ENCODE results near the gene CCNB1.
"Not testable (repeated sequence)": the region's sequence is repeated elsewhere in the genome, so short reads cannot be mapped to it uniquely, and the experiment has no call there.

CCNB1 gene

GRCh38 chr5:69187342-69187741 lies 20.4 kb downstream of the CCNB1 start:
- no peak for DNase-seq

DNA sequence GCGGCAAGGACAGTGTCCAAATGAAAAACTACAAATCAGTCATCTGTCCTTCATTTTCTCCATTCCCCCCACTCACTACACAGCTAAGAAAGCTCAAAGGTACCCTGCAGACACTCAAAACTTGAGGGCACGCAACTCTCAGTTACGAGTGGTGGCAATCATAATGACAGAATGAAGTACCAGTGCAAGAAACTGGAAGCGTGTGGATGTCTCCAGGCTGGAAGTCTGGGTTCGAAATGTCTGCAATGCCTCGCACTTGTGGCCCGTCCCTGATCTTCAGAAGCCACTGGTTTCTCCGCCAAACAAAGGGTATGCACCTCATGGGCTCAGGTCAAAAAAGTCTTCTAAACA lies 21.8 kb downstream of the CCNB1 start:
- DNase-seq: no peak

DNA sequence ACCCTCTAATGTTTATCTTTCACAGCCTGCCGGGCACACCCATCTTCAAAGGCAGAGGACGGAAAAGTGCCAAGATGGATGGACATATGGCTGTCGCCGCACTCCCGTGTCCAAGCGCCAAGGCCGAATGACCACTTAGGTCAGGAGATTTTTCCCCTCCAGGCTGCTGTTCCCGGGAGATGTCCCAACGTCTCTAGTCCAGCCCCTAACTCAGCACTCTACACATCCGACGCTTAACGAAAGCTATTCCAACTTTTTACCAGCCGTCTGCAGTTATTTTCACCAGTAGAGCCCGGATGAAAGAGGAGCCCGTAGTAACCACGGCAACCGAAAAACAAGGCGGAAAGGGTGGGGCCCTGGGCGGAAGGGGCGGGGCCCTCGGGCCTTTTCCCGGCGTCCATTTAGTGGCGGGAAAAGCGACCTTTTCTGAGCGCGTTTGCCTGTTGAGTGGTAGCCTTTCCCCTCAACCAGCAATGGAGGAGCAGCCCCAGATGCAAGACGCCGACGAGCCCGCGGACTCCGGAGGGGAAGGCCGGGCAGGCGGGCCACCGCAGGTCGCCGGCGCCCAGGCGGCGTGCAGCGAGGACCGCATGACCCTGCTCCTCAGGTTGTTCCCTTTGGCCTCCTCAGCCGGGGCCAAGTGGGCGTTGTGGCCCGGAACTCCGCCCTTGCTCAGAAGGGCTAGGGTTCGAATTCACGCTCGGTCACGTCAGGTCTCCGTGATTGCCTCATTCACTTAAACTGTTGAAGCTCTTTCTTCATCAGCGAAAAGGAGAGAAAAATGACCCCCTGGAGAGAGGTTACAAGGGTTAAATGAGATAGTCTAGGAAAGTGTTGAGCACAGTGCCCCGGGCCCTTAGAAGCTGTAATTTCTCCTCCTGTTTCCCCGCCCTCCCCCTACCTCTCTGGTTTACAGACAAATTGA lies 22.5 kb downstream of the CCNB1 start, which contains the start of gene CENPH:
Gene CENPH, plus strand, starts transcription at position 422 of the 925 bp plus-strand sequence. Its CDS starts 52 bp downstream, at position 474.
- DNase-seq: peak; percentile 97

DNA sequence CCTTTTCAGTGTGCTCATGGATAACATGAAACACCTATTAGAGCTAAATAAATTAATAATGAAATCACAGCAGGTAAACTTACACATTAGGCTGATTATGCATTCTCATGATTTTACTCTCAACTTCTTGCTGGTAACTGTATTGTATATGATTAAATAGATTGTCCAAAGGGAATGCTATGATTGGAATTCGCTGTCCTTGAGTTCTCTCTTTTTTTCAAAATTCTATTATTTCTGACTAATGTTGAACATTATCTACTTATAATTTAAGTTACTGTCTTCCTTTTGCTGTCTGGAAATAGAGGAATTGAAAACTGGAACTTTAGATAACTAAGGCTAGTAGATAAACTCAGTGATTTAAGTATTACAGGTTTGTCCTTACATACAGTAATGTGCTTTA lies 35.5 kb downstream of the CCNB1 start:
- no peak for DNase-seq

DNA sequence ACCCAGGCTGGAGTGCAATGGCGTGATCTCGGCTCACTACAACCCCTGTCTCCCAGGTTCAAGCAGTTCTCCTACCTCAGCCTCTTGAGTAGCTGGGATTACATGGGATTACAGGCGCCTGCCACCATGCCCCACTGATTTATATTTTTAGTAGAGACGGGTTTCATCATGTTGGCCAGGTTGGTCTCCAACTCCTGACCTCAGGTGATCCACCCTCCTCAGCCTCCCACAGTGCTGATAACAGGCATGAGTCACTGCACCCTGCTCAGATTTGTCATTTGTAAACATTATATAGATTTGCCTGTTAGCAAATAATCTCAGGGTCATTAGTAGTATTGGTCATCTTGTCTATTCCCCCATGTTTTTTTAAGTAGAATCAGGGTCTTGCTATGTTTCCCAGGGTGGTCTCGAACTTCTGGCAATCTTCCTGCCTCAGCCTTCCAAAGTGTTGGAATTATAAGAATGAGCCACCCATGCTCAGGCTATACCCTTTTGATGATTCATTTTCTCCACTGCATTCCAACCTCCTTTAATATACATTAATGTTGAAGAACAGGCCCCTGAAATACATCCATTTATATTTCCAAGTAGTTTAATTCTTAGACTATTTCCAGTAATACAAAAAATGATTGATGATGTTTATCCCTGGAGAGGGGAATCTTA lies 39.7 kb downstream of the CCNB1 start:
- DNase-seq: no peak

GRCh38 chr5:69209602-69210001 lies 42.7 kb downstream of the CCNB1 start:
- DNase-seq: no peak

DNA sequence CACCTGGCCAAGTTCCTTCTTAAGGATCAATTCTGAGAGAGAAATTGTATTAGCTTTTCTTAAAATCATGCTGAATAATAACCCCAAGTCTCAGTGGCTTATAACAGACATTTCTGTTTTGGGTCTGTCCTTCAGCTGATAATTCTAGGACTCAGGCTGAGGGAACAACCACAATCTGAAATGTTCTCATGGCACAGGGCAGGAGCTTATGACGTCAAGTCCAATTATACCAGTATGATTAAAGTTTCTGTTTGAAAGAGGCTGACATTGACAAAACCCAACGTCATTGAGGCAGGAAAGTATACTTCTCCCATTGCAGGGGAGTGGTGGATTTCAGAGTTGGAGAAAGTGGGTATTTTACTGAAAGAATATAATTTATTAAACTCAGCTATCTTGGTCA lies 44.2 kb downstream of the CCNB1 start:
- no peak for DNase-seq

DNA sequence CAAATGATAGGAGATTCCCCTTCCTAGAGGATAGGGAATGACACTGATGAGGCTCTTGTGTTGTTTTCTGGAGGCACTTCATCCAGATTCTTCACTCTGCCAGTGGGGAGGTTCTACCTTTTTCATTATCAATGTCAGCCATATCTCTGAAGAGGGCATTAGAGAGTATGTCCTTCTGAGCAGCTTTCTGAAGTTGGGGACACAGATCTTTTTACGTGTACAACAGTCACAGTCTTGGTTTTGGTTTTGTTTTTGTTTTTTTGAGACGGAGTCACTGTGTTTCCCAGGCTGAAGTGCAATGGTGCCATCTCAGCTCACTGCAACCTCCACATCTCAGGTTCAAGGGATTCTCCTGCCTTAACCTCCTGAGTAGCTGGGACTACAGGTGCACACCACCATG lies 45.1 kb downstream of the CCNB1 start:
- no peak for DNase-seq

DNA sequence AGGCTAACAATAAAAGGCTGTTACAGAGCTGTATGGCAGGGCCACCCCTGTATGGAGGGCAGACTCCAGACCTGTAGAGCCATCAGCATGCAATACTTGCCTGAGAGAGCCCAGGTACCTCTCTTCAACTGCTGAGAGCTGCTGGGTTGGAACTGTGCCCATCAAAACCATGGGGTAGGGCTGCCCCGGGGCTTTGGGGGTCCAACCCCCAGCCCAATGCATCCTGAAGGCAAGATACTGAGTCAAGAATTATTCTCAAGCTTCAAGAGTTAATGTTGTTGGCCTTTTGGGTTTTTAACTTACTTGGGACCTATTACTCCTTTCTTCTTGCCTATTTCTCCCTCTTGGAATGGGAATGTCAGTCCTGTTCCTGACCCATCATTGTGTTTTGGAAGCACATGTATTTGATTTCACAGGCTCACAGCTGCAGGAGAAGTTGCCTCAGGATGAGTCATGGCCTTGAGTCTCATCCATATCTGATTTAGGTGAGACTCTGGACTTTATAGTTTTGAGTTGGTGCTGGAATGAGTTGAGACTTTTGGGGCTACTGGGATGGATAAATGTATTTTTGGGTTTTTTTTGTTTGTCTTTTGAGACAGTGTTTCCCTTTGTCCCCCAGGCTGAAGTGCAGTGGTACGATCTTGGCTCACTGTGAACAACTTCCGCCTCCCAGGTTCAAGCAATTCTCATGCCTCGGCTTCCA lies 46.7 kb downstream of the CCNB1 start:
- DNase-seq: no peak

GRCh38 chr5:69217151-69217511 lies 50.2 kb downstream of the CCNB1 start:
- no peak for DNase-seq

DNA sequence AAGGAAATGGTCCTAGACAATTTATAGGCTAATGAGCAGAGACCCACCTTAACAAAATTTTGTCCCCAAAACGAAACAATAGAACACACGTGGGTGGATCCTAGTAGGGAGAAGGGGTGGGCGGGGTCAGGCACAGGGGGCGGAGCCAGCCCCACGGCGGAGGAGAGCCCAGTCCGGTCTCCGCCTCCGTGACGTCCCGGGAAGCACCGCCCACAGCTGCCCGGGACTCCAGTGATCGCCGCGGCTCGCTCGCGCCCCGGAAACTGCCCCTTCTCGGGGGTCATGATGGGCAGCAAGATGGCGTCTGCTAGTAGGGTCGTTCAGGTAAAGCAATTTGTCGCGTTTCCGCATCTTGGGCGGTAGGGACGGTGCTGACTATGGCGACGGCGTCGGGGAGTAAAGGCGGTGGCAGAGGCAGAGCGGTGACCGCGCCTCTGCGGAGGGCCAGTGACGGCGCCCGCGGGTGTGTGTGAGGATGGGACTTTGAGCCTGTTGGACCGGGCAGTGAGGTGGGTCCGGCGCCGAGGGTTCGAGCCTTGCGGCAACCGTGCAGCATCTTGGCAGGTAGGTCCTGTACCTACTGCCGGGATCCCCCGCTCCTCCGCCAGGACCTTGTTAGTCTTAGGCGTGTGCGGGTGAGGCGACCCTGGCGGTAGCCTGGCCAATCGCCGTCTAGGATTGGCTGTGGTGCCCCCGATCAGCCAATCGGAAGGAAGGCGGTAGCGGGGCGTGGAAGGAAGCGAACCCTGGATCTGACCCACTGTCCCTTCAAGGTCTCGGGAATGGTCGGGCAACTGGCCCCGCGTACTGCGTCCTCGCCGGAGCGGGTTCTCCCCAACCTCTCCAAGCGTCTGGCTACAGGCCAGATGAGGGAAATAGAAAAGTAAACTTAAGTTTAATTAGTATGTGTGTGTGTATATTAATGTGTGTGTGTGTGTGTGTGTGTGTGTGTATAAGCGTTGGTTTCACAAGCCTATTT lies 50.9 kb downstream of the CCNB1 start:
- peak; percentile 95 for DNase-seq

DNA sequence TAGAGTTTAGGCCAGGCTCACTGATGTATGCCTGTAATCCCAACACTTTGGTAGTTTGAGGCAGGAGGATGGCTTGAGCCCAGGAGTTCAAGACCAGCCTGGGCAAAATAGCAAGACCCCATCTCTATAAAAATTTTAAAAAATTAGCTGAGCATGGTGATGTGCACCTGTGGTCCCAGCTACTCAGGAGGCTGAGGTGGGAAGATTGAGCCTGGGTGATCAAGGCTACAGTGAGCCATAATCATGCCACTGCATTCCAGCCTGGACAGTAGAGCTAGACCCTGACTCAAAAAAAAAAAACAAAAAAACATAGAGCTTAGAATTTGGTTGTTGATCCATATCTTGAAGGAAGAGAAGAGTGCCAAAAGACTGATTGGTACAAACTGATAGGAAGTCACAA lies 53.0 kb downstream of the CCNB1 start:
- no peak for DNase-seq

DNA sequence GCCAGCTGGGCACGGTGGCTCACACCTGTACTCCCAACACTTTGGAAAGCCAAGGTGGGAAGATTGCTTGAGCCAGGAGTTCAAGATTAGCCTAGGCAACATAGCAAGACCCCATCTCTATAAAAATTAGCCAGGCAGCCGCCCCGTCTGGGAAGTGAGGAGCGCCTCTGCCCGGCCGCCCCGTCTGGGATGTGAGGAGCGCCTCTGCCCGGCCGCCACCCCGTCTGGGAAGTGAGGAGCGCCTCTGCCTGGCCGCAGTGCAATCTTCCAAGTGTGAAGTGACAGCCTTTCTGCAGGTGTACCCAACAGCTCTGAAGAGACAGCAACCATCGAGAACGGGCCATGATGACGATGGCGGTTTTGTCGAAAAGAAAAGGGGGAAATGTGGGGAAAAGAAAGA lies 53.4 kb downstream of the CCNB1 start:
- DNase-seq: not testable (repeated sequence)

DNA sequence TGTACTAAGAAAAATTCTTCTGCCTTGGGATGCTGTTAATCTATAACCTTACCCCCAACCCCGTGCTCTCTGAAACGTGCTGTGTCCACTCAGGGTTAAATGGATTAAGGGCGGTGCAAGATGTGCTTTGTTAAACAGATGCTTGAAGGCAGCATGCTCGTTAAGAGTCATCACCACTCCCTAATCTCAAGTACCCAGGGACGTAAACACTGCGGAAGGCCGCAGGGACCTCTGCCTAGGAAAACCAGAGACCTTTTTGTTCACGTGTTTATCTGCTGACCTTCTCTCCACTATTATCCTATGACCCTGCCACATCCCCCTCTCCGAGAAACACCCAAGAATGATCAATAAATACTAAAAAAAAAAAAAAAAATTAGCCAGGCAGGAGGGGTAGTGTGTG lies 53.9 kb downstream of the CCNB1 start:
- not testable (repeated sequence) for DNase-seq

GRCh38 chr5:69224520-69224919 lies 57.6 kb downstream of the CCNB1 start:
- DNase-seq: no peak

DNA sequence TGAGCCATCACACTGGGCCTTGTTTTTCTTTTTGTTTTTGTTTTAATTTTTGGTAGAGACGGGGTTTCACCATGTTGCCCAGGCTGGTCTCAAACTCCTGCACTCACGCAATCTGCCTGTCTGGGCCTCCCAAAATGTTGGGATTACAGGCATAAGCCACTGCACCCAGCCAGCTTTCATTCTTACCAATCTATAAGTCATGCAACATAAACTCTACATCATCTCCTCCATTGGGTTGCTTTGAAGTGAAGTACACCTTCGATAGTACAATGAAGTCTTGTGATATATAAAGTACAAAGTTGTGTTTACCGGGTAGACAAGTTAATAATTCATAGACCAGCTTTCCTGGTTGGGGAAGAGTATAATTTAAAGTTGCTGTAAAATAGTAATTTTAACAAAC lies 58.9 kb downstream of the CCNB1 start:
- DNase-seq: no peak

Measured in retina (tissue), 1 donor.